ENCODE results near the gene SLX4IP.

GRCh38 chr20:10454151-10454750 lies 19.1 kb downstream of the SLX4IP start:
- no peak for TF ChIP-seq CTCF (IDR thresholded peaks at IDR 0.05 in 2 of 3, conservative IDR thresholded peaks at IDR 0.05 in 1 of 3; ENCODE audit: borderline replicate concordance in 1 of 3, insufficient read depth in 1 of 3, low read depth in 2 of 3, low read length in 2 of 3)
- TF ChIP-seq ZBTB33 (IDR thresholded peaks at IDR 0.05; ENCODE audit: extremely low read depth, insufficient replicate concordance, low read length): no peak
- no peak for TF ChIP-seq EZH2 (IDR thresholded peaks at IDR 0.05)
- TF ChIP-seq ATF3 (IDR thresholded peaks at IDR 0.05): no peak
- no peak for TF ChIP-seq MAX (IDR thresholded peaks at IDR 0.05)
- no peak for TF ChIP-seq EGR1 (IDR thresholded peaks at IDR 0.05; ENCODE audit: low read depth)
- no peak for TF ChIP-seq POLR2A (IDR thresholded peaks at IDR 0.05; ENCODE audit: borderline replicate concordance, extremely low read depth, insufficient read depth, insufficient read length)
- TF ChIP-seq REST (IDR thresholded peaks at IDR 0.05; ENCODE audit: low read depth): no peak
- no peak for TF ChIP-seq POLR2AphosphoS5 (IDR thresholded peaks at IDR 0.05; ENCODE audit: low read depth, low read length)

All from HCT116 (cell line).